PFSK-1 (cell line): Measurements from ENCODE around the gene MAGED2.

ENCODE experiments used
- FOXP2 ChIP-seq: optimal IDR thresholded peaks from 2 replicates; pipeline ENCODE3; 2011; ENCODE audit warnings: borderline replicate concordance, control low read depth, inconsistent platforms; ENCODE audit not compliant: insufficient read depth; ENCODE audit errors: extremely low read length, extremely low read depth
- POLR2AphosphoS5 ChIP-seq: IDR thresholded peaks from 2 replicates; pipeline ENCODE4 v1.6.1; 2012; ENCODE audit warnings: low read depth, mild to moderate bottlenecking, control low read depth, low read length, moderate library complexity
- SIN3A ChIP-seq: IDR thresholded peaks from 2 replicates; pipeline ENCODE4 v1.6.1; 2012; ENCODE audit warnings: mild to moderate bottlenecking, low read length, moderate library complexity, borderline replicate concordance; ENCODE audit not compliant: insufficient read depth
- TAF1 ChIP-seq: IDR thresholded peaks from 2 replicates; pipeline ENCODE4 v1.6.1; 2012; ENCODE audit warnings: low read length, control low read depth, borderline replicate concordance; ENCODE audit not compliant: insufficient read depth
- TF ChIP-seq, protein P1 (sequence below), 2 experiments: IDR thresholded peaks; 2 replicates each; pipeline versions ENCODE4 v1.6.1 to v1.8.0; 2011 to 2012; ENCODE audit warnings: low read depth in 2 of 2, low read length in 2 of 2, control low read depth in 1 of 2, inconsistent platforms in 1 of 2, mild to moderate bottlenecking in 1 of 2, moderate library complexity in 1 of 2; ENCODE audit not compliant: insufficient read depth in 1 of 2

DNA sequence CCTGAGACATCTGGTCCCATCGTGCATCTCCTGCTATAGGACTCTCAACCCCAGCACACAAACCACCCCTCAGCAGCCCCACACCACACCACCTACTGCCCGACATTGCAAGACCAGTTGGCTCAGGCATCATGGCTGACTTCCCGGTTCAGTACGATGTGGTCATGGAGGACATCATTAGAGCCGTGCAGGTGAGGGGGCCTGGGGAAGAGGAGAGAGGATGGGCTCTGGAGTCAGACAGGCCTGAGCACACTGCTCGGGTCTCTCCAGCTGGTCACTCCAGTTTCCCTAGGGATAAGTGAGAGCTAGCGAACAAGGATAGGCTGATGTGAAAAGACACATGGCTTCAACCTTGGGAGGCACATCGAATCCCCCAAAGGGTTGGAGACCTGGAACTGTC is 17.2 kb downstream of the MAGED2 start:
- TF ChIP-seq POLR2AphosphoS5, result no peak
- TF ChIP-seq TAF1, result no peak
- no peak for TF ChIP-seq SIN3A
- TF ChIP-seq, protein P1, sequence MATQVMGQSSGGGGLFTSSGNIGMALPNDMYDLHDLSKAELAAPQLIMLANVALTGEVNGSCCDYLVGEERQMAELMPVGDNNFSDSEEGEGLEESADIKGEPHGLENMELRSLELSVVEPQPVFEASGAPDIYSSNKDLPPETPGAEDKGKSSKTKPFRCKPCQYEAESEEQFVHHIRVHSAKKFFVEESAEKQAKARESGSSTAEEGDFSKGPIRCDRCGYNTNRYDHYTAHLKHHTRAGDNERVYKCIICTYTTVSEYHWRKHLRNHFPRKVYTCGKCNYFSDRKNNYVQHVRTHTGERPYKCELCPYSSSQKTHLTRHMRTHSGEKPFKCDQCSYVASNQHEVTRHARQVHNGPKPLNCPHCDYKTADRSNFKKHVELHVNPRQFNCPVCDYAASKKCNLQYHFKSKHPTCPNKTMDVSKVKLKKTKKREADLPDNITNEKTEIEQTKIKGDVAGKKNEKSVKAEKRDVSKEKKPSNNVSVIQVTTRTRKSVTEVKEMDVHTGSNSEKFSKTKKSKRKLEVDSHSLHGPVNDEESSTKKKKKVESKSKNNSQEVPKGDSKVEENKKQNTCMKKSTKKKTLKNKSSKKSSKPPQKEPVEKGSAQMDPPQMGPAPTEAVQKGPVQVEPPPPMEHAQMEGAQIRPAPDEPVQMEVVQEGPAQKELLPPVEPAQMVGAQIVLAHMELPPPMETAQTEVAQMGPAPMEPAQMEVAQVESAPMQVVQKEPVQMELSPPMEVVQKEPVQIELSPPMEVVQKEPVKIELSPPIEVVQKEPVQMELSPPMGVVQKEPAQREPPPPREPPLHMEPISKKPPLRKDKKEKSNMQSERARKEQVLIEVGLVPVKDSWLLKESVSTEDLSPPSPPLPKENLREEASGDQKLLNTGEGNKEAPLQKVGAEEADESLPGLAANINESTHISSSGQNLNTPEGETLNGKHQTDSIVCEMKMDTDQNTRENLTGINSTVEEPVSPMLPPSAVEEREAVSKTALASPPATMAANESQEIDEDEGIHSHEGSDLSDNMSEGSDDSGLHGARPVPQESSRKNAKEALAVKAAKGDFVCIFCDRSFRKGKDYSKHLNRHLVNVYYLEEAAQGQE (IDR thresholded peaks at IDR 0.05; ENCODE audit: insufficient read depth in 1 of 2, low read depth in 2 of 2, low read length in 2 of 2), result no peak
- TF ChIP-seq FOXP2, result no peak
